Gastrocnemius medialis (tissue), 4 donors: ENCODE results near the gene NRF1. TPM values are rescaled to one million over a fixed set of nuclear protein-coding genes. Genes with fewer than 3 reads are reported as not detected.

ENCODE experiments used
- ATAC-seq, 2 donors: fragments of 150-250 bp; one replicate each; pipeline ENCODE4 v1.9.1; 2016
- DNase-seq, 2 donors: peaks; one replicate each; pipeline ENCODE4 v3.0.0-alpha.2; 2019
- H3K27ac ChIP-seq, 4 donors: fragments of 200-600 bp; sonication (generic); 1 replicate in 1 of 4; 2 replicates in 3 of 4; pipeline ENCODE4 v1.5.1; 2016 to 2018; ENCODE audit warnings: mild to moderate bottlenecking in 2 of 4, moderate library complexity in 1 of 4
- H3K27me3 ChIP-seq, 3 donors: fragments of 200-600 bp; sonication (generic) in 2 of 3; 1 replicate in 1 of 3; 2 replicates in 2 of 3; pipeline versions ENCODE4 v1.5.1 to v1.6.0; 2016 to 2019; ENCODE audit warnings: mild to moderate bottlenecking in 1 of 3, moderate library complexity in 1 of 3
- H3K36me3 ChIP-seq, 2 donors: fragments of 200-600 bp; sonication (generic) in 1 of 2; one replicate each; pipeline ENCODE4 v1.5.1; 2017 to 2018
- H3K4me1 ChIP-seq, 2 donors: fragments of 200-600 bp; sonication (generic) in 1 of 2; one replicate each; pipeline ENCODE4 v1.5.1; 2016 to 2017; ENCODE audit warnings: mild to moderate bottlenecking in 2 of 2
- H3K4me3 ChIP-seq, 4 donors: fragments of 200-600 bp; sonication (generic) in 3 of 4; 1 replicate in 1 of 4; 2 replicates in 3 of 4; pipeline ENCODE4 v1.5.1; 2016 to 2019; ENCODE audit warnings: mild to moderate bottlenecking in 2 of 4
- H3K9me3 ChIP-seq, 3 donors: fragments of 200-600 bp; sonication (generic) in 2 of 3; 1 replicate in 1 of 3; 2 replicates in 2 of 3; pipeline ENCODE4 v1.5.1; 2016 to 2019
- CTCF ChIP-seq, 5 experiments: fragments of 450-650 bp in 3 of 5; fragments of 200-600 bp in 2 of 5; sonication (generic) in 2 of 5; IDR thresholded peaks in 4 of 5; conservative IDR thresholded peaks in 1 of 5; 1 replicate in 4 of 5; 2 replicates in 1 of 5; pipeline ENCODE4 v1.5.1; 2016 to 2019; ENCODE audit warnings: antibody characterized with exemption in 5 of 5, mild to moderate bottlenecking in 3 of 5, moderate library complexity in 3 of 5
- POLR2A ChIP-seq, 2 donors: fragments of 450-650 bp; IDR thresholded peaks; one replicate each; pipeline ENCODE4 v1.6.1; 2017; ENCODE audit warnings: antibody characterized with exemption in 2 of 2, mild to moderate bottlenecking in 2 of 2, moderate library complexity in 2 of 2
- in situ Hi-C, 4 donors: fragments of 200-750 bp; cut with MboI; loops; one replicate each; pipeline versions ENCODE4 v1.15.0 to v1.8.0; 2017; ENCODE audit warnings: low sequenced_read_pairs in 4 of 4
- intact Hi-C: fragments of 100-400 bp; cut with DNase I; formaldehyde crosslinking; loops from one replicate; pipeline ENCODE4 v1.15.1; 2023; ENCODE audit warnings: low total_unique reads
- total RNA-seq, 4 donors: library from RNA; depleted of rRNA; stranded (reverse); fragments of >200 nt; gene quantifications; one replicate each; pipeline versions ENCODE4 v1.1.0 to v1.2.3, GENCODE V29; 2016

NRF1 gene
- total RNA-seq, 4 donors from 2014 or later: 11.3 to 26.3 (median 18.0) TPM

DNA sequence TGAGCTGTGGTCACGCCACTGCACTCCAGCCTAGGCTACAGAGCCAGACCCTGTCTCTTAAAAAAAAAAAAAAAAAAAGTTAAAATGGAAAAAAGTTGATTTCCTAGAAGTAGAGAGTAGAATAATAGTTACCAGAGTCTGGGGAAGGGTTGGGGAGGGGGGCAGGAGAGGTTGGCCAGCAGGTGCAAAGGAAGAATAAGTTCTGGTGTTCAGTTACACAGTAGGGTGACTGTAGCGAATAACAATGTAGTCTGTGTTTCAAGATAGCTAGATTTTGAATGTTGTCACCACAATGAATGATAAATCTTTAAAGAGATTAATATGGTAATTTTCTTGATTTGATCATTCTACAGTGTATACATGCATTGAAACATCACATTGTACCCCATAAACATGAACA lies 142.9 kb downstream of the NRF1 start:
- in situ Hi-C loops: no loop called here
- H3K27ac ChIP-seq: no peak overlapping the region
- H3K4me1 ChIP-seq: no peaks in the 10 kb centered on the region
- DNase-seq (no peak), ATAC-seq (no peak)
- H3K4me3 ChIP-seq: no peak overlapping the region
- H3K27me3 ChIP-seq: no peaks in the 10 kb centered on the region
- H3K9me3 ChIP-seq: no peaks in the 10 kb centered on the region
- no peak for TF ChIP-seq POLR2A (IDR thresholded peaks at IDR 0.05)
- TF ChIP-seq CTCF (IDR thresholded peaks at IDR 0.05 in 4 of 5, conservative IDR thresholded peaks at IDR 0.05 in 1 of 5): no peak
- intact Hi-C loops: no loop called here
- peaks cover 0 to 17% of the 10 kb centered on the region in 2 donors for H3K36me3 ChIP-seq

- TF ChIP-seq POLR2A (IDR thresholded peaks at IDR 0.05) (no peak), CTCF (IDR thresholded peaks at IDR 0.05 in 4 of 5, conservative IDR thresholded peaks at IDR 0.05 in 1 of 5) (no peak)
- in situ Hi-C loops (no loop called here), intact Hi-C loops (no loop called here)
- no peak overlapping the region for H3K27ac ChIP-seq
- H3K4me1 ChIP-seq: no peaks in the 10 kb centered on the region
- no peak overlapping the region for H3K4me3 ChIP-seq
- H3K36me3 ChIP-seq: peaks cover 0 to 17% of the 10 kb centered on the region in 2 donors
- no peaks in the 10 kb centered on the region for H3K9me3 ChIP-seq
- no peaks in the 10 kb centered on the region for H3K27me3 ChIP-seq
- ATAC-seq: no peak
- no peak for DNase-seq
These were observed 146.5 kb downstream of the NRF1 start for GRCh38 chr7:129757991-129758390.

DNA sequence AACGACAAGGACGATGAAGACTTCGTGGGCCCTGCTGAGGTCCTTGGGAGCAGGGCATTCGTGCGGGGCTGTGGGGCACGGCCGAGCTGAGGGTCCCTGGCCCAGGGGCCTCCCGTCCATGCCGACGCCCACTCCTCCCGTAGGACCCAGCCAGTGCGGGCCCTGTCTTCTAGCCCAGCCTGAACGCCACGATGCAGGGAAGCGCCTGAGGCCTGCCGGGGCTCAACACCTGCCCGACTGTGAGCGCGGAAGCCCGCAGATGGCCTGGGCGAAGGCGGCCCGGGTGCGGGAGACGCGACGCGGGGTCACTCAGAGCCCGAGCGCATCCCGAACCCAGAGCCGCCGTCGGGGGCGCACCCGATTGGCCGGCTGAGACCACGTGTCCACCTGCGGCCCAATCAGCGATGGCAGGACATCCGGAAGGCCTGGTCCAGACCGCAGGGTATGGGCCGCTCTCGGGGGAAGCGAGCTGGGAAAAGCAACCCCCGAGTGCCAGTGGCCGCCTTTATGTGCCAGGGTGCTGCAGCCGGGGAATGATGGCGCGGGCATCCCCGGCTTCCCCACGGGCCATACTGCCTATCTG lies 151.0 kb downstream of the NRF1 start:
- no peak overlapping the region for H3K27ac ChIP-seq
- no peaks in the 10 kb centered on the region for H3K36me3 ChIP-seq
- ATAC-seq (no peak), DNase-seq (no peak)
- no peaks in the 10 kb centered on the region for H3K27me3 ChIP-seq
- no peaks in the 10 kb centered on the region for H3K4me1 ChIP-seq
- TF ChIP-seq CTCF (IDR thresholded peaks at IDR 0.05 in 4 of 5, conservative IDR thresholded peaks at IDR 0.05 in 1 of 5) (no peak), POLR2A (IDR thresholded peaks at IDR 0.05) (no peak)
- in situ Hi-C loops: no loop called here
- intact Hi-C loops: no loop called here
- H3K9me3 ChIP-seq: no peaks in the 10 kb centered on the region
- H3K4me3 ChIP-seq: no peak overlapping the region

- ATAC-seq: no peak
- intact Hi-C loops: no loop called here
- Histone ChIP-seq H3K4me1 (no peaks in the 10 kb centered on the region), H3K9me3 (no peaks in the 10 kb centered on the region), H3K36me3 (no peaks in the 10 kb centered on the region), H3K27me3 (no peaks in the 10 kb centered on the region), H3K4me3 (no peak overlapping the region), H3K27ac (no peak overlapping the region)
- in situ Hi-C loops: no loop called here
- no peak for DNase-seq
- no peak for TF ChIP-seq CTCF (IDR thresholded peaks at IDR 0.05 in 4 of 5, conservative IDR thresholded peaks at IDR 0.05 in 1 of 5)
- TF ChIP-seq POLR2A (IDR thresholded peaks at IDR 0.05): no peak
These were observed 152.9 kb downstream of the NRF1 start for GRCh38 chr7:129764247-129765084.
